ENCODE data around the gene DCLK2.

DNA sequence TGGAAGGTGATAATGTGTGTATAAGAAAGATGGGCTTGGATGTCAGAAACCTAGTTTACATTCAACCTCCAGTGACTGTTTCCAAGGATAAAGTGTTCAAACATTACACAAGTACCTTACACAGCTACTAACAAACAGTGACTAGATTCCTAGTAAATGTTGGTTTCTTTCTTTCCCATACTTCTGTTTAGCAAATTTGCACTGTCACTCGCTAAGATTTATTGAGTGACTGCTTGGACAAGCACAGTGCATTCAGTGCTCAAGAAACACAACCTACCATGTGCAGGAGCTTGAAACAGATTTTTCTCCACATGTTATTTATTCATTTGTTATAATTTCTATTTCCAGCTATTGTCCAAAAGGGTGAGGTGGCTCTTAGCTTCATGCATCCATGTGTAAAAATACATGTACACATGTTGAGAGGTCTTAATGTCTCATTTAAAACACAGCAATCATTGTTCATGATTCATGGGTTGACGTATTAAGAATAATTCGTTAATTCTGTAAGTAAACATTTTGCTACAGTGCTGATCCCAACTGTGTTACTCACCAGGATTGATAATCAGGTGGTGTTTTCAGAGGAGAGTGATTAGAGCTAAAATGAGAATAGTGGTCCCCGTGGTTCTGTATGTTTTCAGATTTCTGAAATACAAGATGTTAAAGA lies 153.0 kb downstream of the DCLK2 start:
- TF ChIP-seq, protein P1, sequence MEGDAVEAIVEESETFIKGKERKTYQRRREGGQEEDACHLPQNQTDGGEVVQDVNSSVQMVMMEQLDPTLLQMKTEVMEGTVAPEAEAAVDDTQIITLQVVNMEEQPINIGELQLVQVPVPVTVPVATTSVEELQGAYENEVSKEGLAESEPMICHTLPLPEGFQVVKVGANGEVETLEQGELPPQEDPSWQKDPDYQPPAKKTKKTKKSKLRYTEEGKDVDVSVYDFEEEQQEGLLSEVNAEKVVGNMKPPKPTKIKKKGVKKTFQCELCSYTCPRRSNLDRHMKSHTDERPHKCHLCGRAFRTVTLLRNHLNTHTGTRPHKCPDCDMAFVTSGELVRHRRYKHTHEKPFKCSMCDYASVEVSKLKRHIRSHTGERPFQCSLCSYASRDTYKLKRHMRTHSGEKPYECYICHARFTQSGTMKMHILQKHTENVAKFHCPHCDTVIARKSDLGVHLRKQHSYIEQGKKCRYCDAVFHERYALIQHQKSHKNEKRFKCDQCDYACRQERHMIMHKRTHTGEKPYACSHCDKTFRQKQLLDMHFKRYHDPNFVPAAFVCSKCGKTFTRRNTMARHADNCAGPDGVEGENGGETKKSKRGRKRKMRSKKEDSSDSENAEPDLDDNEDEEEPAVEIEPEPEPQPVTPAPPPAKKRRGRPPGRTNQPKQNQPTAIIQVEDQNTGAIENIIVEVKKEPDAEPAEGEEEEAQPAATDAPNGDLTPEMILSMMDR (IDR thresholded peaks at IDR 0.05), result no peak
- no peak for TF ChIP-seq POLR2AphosphoS5 (IDR thresholded peaks at IDR 0.05)

Data from upper lobe of left lung (tissue), 4 donors.